Vagina (tissue), 2 donors: Measurements from ENCODE around the gene TP53I3.

ENCODE experiments used
- POLR2A ChIP-seq, 2 donors: fragments of 450-650 bp; IDR thresholded peaks; one replicate each; pipeline ENCODE4 v1.6.1; 2017; ENCODE audit warnings: antibody characterized with exemption in 2 of 2, mild to moderate bottlenecking in 2 of 2, moderate library complexity in 2 of 2
- TF ChIP-seq, protein P1 (sequence below), 3 experiments: fragments of 450-650 bp in 2 of 3; fragments of 200-600 bp in 1 of 3; sonication (generic) in 1 of 3; IDR thresholded peaks; one replicate each; pipeline ENCODE4 v1.5.1; 2017 to 2019; ENCODE audit warnings: antibody characterized with exemption in 3 of 3, mild to moderate bottlenecking in 2 of 3, moderate library complexity in 2 of 3

DNA sequence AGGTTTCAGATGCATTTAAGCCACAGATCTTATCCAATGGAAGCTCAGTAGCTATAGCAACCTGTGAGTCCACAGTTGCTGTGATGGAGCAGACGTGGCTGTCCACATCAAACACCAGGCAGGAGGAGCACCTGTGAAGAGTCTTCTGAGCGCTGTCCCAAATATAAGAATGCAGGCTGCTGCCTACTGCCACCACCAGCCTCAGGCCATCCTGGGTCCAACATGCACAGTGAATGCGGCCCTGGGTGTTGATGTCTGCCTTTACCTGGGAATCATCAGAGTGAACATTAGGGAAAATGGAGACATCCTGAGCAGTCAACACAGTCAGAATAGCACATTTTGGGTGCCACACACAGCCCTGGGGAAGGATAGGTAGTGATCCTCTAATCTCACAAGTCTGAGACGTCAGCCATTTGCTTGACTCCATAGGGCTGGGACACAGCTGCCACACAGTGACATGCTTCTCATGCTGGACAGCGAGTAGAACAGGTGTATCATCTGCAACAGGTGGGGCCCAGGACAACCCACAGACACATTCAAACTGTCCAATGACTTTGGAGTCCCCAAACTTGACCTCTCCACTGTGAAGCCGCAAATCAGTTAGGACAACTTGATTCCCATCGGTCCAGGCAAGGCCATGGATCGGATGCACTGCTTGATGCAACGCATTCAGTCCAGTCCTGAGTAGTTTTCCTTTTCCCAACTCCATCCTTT lies 45.7 kb downstream of the TP53I3 start:
- TF ChIP-seq, protein P1, sequence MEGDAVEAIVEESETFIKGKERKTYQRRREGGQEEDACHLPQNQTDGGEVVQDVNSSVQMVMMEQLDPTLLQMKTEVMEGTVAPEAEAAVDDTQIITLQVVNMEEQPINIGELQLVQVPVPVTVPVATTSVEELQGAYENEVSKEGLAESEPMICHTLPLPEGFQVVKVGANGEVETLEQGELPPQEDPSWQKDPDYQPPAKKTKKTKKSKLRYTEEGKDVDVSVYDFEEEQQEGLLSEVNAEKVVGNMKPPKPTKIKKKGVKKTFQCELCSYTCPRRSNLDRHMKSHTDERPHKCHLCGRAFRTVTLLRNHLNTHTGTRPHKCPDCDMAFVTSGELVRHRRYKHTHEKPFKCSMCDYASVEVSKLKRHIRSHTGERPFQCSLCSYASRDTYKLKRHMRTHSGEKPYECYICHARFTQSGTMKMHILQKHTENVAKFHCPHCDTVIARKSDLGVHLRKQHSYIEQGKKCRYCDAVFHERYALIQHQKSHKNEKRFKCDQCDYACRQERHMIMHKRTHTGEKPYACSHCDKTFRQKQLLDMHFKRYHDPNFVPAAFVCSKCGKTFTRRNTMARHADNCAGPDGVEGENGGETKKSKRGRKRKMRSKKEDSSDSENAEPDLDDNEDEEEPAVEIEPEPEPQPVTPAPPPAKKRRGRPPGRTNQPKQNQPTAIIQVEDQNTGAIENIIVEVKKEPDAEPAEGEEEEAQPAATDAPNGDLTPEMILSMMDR (IDR thresholded peaks at IDR 0.05), result no peak
- no peak for TF ChIP-seq POLR2A (IDR thresholded peaks at IDR 0.05)
